Panc1 (cell line): ENCODE data around the gene SLC27A4. TPM values are rescaled to one million over a fixed set of nuclear protein-coding genes. Genes with fewer than 3 reads are reported as not detected.

Experiments used
- ATAC-seq: fragments of 200-7000 bp; cut with Tn5 transposase; 2 replicates; pipeline ENCODE4 v1.9.1; 2020; ENCODE audit warnings: mild to moderate bottlenecking, moderate library complexity
- BruUV-seq: library from RNA; stranded (reverse); fragments of 400-500 nt; replicated peaks from 2 replicates; lab custom pipeline; 2021; lab: Mats Ljungman, UMichigan
- CTCF ChIA-PET: fragments of 300-600 bp; sonication (Branson Sonifier 250); formaldehyde crosslinking; loops from one replicate; lab custom pipeline; 2022; ENCODE audit warnings: antibody characterized with exemption; lab: Charles Lee
- POLR2A ChIA-PET: fragments of 300-600 bp; sonication (Branson Sonifier 250); formaldehyde crosslinking; loops from one replicate; lab custom pipeline; 2022; ENCODE audit warnings: antibody characterized with exemption; lab: Charles Lee
- DNase-seq: peaks from one replicate; pipeline ENCODE4 v3.0.0-alpha.2; 2010; ENCODE audit warnings: low read depth, low spot score
- H3K27ac ChIP-seq: 2 replicates; pipeline ENCODE4 v1.5.1; 2011; ENCODE audit warnings: mild to moderate bottlenecking, low read length, inconsistent platforms
- H3K27me3 ChIP-seq: fragments of 200-500 bp; sonication (Bioruptor generic); 2 replicates; pipeline ENCODE4 v1.6.0; 2014; ENCODE audit warnings: low read length, inconsistent platforms; ENCODE audit not compliant: control insufficient read depth, insufficient read depth
- H3K36me3 ChIP-seq: fragments of 200-500 bp; sonication (Bioruptor generic); 2 replicates; pipeline ENCODE4 v1.5.1; 2014; ENCODE audit warnings: inconsistent platforms, mild to moderate bottlenecking, low read length, moderate library complexity; ENCODE audit not compliant: control insufficient read depth, insufficient read depth
- H3K4me1 ChIP-seq: 2 replicates; pipeline ENCODE4 v1.5.1; 2011; ENCODE audit warnings: inconsistent platforms, mild to moderate bottlenecking, low read length, moderate library complexity; ENCODE audit not compliant: control insufficient read depth, insufficient read depth
- H3K4me3 ChIP-seq, 2 experiments: 2 replicates each; pipeline ENCODE4 v1.5.1; 2011 to 2012; ENCODE audit warnings: low read depth in 2 of 2, low read length in 2 of 2, mild to moderate bottlenecking in 2 of 2, inconsistent platforms in 1 of 2, moderate library complexity in 1 of 2
- H3K9me3 ChIP-seq: fragments of 200-500 bp; sonication (Bioruptor generic); 2 replicates; pipeline ENCODE4 v1.5.1; 2014; ENCODE audit warnings: low read depth, mild to moderate bottlenecking, inconsistent platforms, low read length, moderate library complexity; ENCODE audit not compliant: control insufficient read depth, insufficient read depth
- POLR2AphosphoS5 ChIP-seq: IDR thresholded peaks from 2 replicates; pipeline ENCODE4 v1.6.1; 2012; ENCODE audit warnings: mild to moderate bottlenecking, low read depth, low read length, moderate library complexity
- SIN3A ChIP-seq: IDR thresholded peaks from 2 replicates; pipeline ENCODE4 v1.6.1; 2012; ENCODE audit warnings: low read depth, mild to moderate bottlenecking, low read length, moderate library complexity, borderline replicate concordance; ENCODE audit not compliant: insufficient read depth
- TCF7L2 ChIP-seq: IDR thresholded peaks from 2 replicates; pipeline ENCODE4 v1.6.1; 2011; ENCODE audit warnings: mild to moderate bottlenecking, low read depth, low read length, inconsistent platforms
- in situ Hi-C: cut with HindIII; loops from 2 replicates; pipeline ENCODE4 v1.10.0; 2016; ENCODE audit warnings: low sequenced_read_pairs, low pct_unique_long_range_greater_than_20kb
- intact Hi-C: fragments of 100-400 bp; cut with micrococcal nuclease; formaldehyde crosslinking; loops from one replicate; pipeline ENCODE4 v1.10.0; 2022; ENCODE audit not compliant: unreplicated experiment
- total RNA-seq: library from RNA; stranded (reverse); gene quantifications from one replicate; pipeline ENCODE4 v1.2.1, GENCODE V29; 2021; ENCODE audit not compliant: unreplicated experiment
- TF ChIP-seq, protein P1 (sequence below), 2 experiments: IDR thresholded peaks; 2 replicates each; pipeline ENCODE4 v1.6.1; 2011 to 2012; ENCODE audit warnings: low read depth in 2 of 2, control low read depth in 1 of 2, low read length in 1 of 2, mild to moderate bottlenecking in 1 of 2, moderate library complexity in 1 of 2; ENCODE audit not compliant: insufficient read depth in 1 of 2
- TF ChIP-seq, protein P2 (sequence below): fragments of 450-650 bp; IDR thresholded peaks from 2 replicates; pipeline ENCODE4 v1.5.1; 2017; ENCODE audit warnings: mild to moderate bottlenecking

Gene SLC27A4
- total RNA-seq, 1 experiment from 2014 or later, result 20.3 TPM

DNA sequence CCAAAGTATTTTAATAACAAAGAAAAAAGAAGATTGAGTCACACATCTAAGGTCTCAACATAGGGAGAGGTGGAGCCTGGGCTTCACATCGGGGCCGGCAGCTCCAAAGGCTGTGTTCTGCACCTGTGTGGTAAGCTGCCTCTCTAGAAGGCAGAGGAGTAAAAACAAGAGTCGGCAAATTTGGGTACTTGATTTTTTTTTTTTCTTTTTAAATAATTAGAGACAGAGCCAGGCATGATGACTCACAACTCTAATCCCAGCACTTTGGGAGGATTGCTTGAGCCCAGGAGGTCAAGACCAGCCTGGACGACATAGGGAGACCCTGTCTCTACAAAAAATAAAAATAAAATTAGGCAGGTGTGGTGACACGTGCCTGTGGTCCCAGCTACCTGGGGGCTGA is 35.5 kb downstream of the SLC27A4 start:
- Histone ChIP-seq H3K36me3 (peaks cover 5% of the 10 kb centered on the region; the same call in 1 of the 2 replicates), H3K4me1 (peaks cover 4% of the 10 kb centered on the region; the same call in 1 of the 2 replicates), H3K9me3 (no peaks in the 10 kb centered on the region), H3K4me3 (no peak overlapping the region), H3K27me3 (no peaks in the 10 kb centered on the region), H3K27ac (no peak overlapping the region)
- intact Hi-C loops, result no loop called here
- no peak for DNase-seq
- CTCF ChIA-PET, result no interaction called here
- BruUV-seq, result no TSS peak
- no peak for ATAC-seq
- TF ChIP-seq, protein P1, sequence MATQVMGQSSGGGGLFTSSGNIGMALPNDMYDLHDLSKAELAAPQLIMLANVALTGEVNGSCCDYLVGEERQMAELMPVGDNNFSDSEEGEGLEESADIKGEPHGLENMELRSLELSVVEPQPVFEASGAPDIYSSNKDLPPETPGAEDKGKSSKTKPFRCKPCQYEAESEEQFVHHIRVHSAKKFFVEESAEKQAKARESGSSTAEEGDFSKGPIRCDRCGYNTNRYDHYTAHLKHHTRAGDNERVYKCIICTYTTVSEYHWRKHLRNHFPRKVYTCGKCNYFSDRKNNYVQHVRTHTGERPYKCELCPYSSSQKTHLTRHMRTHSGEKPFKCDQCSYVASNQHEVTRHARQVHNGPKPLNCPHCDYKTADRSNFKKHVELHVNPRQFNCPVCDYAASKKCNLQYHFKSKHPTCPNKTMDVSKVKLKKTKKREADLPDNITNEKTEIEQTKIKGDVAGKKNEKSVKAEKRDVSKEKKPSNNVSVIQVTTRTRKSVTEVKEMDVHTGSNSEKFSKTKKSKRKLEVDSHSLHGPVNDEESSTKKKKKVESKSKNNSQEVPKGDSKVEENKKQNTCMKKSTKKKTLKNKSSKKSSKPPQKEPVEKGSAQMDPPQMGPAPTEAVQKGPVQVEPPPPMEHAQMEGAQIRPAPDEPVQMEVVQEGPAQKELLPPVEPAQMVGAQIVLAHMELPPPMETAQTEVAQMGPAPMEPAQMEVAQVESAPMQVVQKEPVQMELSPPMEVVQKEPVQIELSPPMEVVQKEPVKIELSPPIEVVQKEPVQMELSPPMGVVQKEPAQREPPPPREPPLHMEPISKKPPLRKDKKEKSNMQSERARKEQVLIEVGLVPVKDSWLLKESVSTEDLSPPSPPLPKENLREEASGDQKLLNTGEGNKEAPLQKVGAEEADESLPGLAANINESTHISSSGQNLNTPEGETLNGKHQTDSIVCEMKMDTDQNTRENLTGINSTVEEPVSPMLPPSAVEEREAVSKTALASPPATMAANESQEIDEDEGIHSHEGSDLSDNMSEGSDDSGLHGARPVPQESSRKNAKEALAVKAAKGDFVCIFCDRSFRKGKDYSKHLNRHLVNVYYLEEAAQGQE (IDR thresholded peaks at IDR 0.05; ENCODE audit: insufficient read depth in 1 of 2, low read depth in 2 of 2, low read length in 1 of 2), result no peak
- TF ChIP-seq TCF7L2, result no peak
- no peak for TF ChIP-seq SIN3A
- TF ChIP-seq, protein P2, sequence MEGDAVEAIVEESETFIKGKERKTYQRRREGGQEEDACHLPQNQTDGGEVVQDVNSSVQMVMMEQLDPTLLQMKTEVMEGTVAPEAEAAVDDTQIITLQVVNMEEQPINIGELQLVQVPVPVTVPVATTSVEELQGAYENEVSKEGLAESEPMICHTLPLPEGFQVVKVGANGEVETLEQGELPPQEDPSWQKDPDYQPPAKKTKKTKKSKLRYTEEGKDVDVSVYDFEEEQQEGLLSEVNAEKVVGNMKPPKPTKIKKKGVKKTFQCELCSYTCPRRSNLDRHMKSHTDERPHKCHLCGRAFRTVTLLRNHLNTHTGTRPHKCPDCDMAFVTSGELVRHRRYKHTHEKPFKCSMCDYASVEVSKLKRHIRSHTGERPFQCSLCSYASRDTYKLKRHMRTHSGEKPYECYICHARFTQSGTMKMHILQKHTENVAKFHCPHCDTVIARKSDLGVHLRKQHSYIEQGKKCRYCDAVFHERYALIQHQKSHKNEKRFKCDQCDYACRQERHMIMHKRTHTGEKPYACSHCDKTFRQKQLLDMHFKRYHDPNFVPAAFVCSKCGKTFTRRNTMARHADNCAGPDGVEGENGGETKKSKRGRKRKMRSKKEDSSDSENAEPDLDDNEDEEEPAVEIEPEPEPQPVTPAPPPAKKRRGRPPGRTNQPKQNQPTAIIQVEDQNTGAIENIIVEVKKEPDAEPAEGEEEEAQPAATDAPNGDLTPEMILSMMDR, result no peak
- no peak for TF ChIP-seq POLR2AphosphoS5
- in situ Hi-C loops, result no loop called here
- POLR2A ChIA-PET, result no interaction called here

DNA sequence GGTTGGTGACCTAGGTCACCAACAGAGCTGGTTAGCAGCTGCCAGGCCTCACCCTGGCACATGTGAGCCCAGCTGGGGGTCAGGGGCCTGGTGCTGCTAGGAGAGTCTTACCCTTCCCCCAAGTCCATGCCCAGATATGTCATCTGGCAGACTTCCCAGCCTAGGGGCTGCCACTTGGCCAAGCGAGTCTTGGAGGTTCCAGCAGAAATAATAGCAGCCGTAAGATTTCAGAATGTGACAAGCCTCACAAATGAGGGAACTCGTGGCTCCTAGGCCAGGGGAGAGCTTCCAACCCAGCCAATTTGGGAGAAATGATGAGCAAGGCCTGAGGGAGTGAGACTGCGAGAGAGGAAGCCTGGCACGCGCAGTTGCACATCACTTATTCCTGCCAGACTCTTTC is 41.9 kb downstream of the SLC27A4 start:
- ChIA-PET CTCF (interaction anchor here (1.2 kb wide), 1 partner anchor 20 kb away, joined by 3 read pairs; no protein-coding TSS in a partner anchor), POLR2A (no interaction called here)
- H3K27me3 ChIP-seq, result no peaks in the 10 kb centered on the region
- TF ChIP-seq SIN3A, result no peak
- no peak for TF ChIP-seq TCF7L2
- TF ChIP-seq, protein P1 (IDR thresholded peaks at IDR 0.05; ENCODE audit: insufficient read depth in 1 of 2, low read depth in 2 of 2, low read length in 1 of 2), result no peak
- no peak for TF ChIP-seq POLR2AphosphoS5
- TF ChIP-seq, protein P2, result no peak
- H3K4me1 ChIP-seq, result no peaks in the 10 kb centered on the region
- no TSS peak for BruUV-seq
- no peak overlapping the region for H3K4me3 ChIP-seq
- no peaks in the 10 kb centered on the region for H3K36me3 ChIP-seq
- no peaks in the 10 kb centered on the region for H3K9me3 ChIP-seq
- in situ Hi-C loops, result no loop called here
- intact Hi-C loops, result no loop called here
- DNase-seq, result no peak
- no peak overlapping the region for H3K27ac ChIP-seq
- no peak for ATAC-seq
